Endodermal cell (in vitro differentiated cells): ENCODE data around the gene RPS27A. TPM values are rescaled to one million over a fixed set of nuclear protein-coding genes. Genes with fewer than 3 reads are reported as not detected.

Experiments used
- DNase-seq: peaks from one replicate; pipeline ENCODE4 v3.0.0-alpha.2; 2017
- H3K27ac ChIP-seq: 2 replicates; pipeline ENCODE4 v1.5.1; 2013; ENCODE audit warnings: mild to moderate bottlenecking, low read depth, low read length, moderate library complexity
- H3K27me3 ChIP-seq: 2 replicates; pipeline ENCODE4 v1.6.1; 2013; ENCODE audit warnings: mild to moderate bottlenecking, low read length, moderate library complexity; ENCODE audit not compliant: insufficient read depth, control insufficient read depth, poor library complexity, severe bottlenecking
- H3K36me3 ChIP-seq: 2 replicates; pipeline ENCODE4 v1.7.0; 2013; ENCODE audit warnings: mild to moderate bottlenecking, low read length, moderate library complexity; ENCODE audit not compliant: control insufficient read depth, insufficient read depth
- H3K4me1 ChIP-seq: one replicate; pipeline ENCODE4 v1.7.0; 2013; ENCODE audit warnings: low read length; ENCODE audit not compliant: control insufficient read depth, insufficient read depth
- H3K4me3 ChIP-seq: 2 replicates; pipeline ENCODE4 v1.5.1; 2013; ENCODE audit warnings: mild to moderate bottlenecking, low read length, moderate library complexity
- H3K9ac ChIP-seq: 2 replicates; pipeline ENCODE4 v1.6.1; 2013; ENCODE audit warnings: mild to moderate bottlenecking, low read length, moderate library complexity; ENCODE audit not compliant: poor library complexity, severe bottlenecking; ENCODE audit errors: extremely low read depth
- H3K9me3 ChIP-seq: 2 replicates; pipeline ENCODE4 v1.6.1; 2013; ENCODE audit warnings: mild to moderate bottlenecking, low read length, moderate library complexity; ENCODE audit not compliant: control insufficient read depth
- H3K27ac Mint-ChIP-seq: 2 replicates; pipeline ENCODE4 v1.8.0; 2020; ENCODE audit warnings: mixed read lengths
- H3K27me3 Mint-ChIP-seq: 2 replicates; pipeline ENCODE4 v1.8.0; 2021; ENCODE audit warnings: mild to moderate bottlenecking, mixed read lengths; ENCODE audit not compliant: insufficient read depth
- H3K36me3 Mint-ChIP-seq: 2 replicates; pipeline ENCODE4 v1.8.0; 2020; ENCODE audit warnings: low read depth, mixed read lengths
- H3K4me1 Mint-ChIP-seq: 2 replicates; pipeline ENCODE4 v1.8.0; 2020; ENCODE audit warnings: mixed read lengths
- H3K4me3 Mint-ChIP-seq: 2 replicates; pipeline ENCODE4 v1.8.0; 2020; ENCODE audit warnings: mild to moderate bottlenecking, moderate library complexity, mixed read lengths
- H3K9me3 Mint-ChIP-seq: 2 replicates; pipeline ENCODE4 v1.8.0; 2020; ENCODE audit warnings: mild to moderate bottlenecking, mixed read lengths
- WGBS, 2 experiments: methylation state at CpG; one replicate each; pipeline versions ENCODE4 v1.1.5 to v1.1.7; 2013; ENCODE audit warnings: missing lambda C conversion rate in 2 of 2, mixed read lengths in 1 of 2; ENCODE audit not compliant: insufficient coverage in 1 of 2, insufficient read length in 1 of 2; 5-methylcytosine and 5-hydroxymethylcytosine counted together
- total RNA-seq, 2 donors: library from RNA; stranded (reverse); fragmentation: NEBNext Ultra II Directional in 1 of 2; extraction: Animal tissue kit (Norgen Biotek cat#: 25700) in 1 of 2; gene quantifications; 2 replicates in 1 of 2; 3 replicates in 1 of 2; pipeline ENCODE4 v1.2.1, GENCODE V29; 2021
- TF ChIP-seq, protein P1 (sequence below): fragments of 200-600 bp; sonication (generic); conservative IDR thresholded peaks from 2 replicates; pipeline ENCODE4 v1.5.0; 2021; ENCODE audit warnings: antibody characterized with exemption, mild to moderate bottlenecking

Gene RPS27A
- total RNA-seq, 2 donors from 2014 or later = 1,231 to 1,254 TPM

DNA sequence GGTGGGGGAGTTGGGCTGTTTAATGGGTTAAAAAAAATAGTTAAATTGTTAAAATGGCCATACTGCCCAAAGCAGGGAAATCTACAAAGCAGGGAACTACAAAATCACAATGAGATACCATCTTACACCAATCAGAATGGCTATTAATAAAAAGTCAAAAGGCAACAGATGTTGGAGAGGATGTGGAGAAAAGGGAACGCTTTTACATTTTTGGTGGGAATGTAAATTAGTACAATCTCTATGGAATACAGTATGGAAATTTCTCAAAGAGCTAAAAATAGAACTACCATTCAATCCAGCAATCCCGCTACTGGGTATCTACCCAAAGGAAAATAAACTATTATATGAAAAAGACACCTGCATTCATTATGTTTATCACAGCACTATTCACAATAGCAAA lies 27.5 kb upstream of the RPS27A start:
- TF ChIP-seq, protein P1, sequence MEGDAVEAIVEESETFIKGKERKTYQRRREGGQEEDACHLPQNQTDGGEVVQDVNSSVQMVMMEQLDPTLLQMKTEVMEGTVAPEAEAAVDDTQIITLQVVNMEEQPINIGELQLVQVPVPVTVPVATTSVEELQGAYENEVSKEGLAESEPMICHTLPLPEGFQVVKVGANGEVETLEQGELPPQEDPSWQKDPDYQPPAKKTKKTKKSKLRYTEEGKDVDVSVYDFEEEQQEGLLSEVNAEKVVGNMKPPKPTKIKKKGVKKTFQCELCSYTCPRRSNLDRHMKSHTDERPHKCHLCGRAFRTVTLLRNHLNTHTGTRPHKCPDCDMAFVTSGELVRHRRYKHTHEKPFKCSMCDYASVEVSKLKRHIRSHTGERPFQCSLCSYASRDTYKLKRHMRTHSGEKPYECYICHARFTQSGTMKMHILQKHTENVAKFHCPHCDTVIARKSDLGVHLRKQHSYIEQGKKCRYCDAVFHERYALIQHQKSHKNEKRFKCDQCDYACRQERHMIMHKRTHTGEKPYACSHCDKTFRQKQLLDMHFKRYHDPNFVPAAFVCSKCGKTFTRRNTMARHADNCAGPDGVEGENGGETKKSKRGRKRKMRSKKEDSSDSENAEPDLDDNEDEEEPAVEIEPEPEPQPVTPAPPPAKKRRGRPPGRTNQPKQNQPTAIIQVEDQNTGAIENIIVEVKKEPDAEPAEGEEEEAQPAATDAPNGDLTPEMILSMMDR = no peak
- no peaks in the 10 kb centered on the region for H3K4me1 ChIP-seq
- Mint-ChIP-seq H3K27me3 (no peaks in the 10 kb centered on the region), H3K4me3 (no peak overlapping the region), H3K36me3 (peaks cover 48% of the 10 kb centered on the region), H3K4me1 (no peaks in the 10 kb centered on the region), H3K27ac (no peak overlapping the region), H3K9me3 (peaks cover 38% of the 10 kb centered on the region)
- 89 to 100% methylated on average over 1 to 2 of the region's 2 CpGs for WGBS, 2 experiments
- H3K9me3 ChIP-seq = peaks cover 26% of the 10 kb centered on the region
- H3K4me3 ChIP-seq = no peak overlapping the region
- no peaks in the 10 kb centered on the region for H3K27me3 ChIP-seq
- H3K36me3 ChIP-seq = peaks cover 41% of the 10 kb centered on the region
- DNase-seq = no peak
- H3K27ac ChIP-seq = no peak overlapping the region
- H3K9ac ChIP-seq = no peak overlapping the region

DNA sequence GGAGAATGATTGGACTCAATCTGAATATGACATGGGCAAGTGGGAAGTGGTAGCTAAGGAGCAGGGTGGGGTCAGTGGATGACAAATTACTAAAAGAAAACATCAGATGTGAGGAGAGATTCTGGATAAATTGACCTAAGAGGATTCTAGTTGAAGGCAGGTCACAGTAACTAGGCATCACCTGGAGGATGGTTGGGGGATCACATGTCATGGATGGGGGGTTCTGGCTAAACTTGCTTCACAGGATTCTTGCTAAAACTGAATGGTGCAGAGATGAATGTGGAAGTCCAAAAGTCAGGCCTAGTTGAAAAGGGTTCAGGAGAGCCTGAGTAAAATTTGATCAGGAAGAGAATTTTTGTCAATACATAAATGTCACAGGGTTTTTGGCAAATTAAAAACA lies 18.7 kb upstream of the RPS27A start:
- Mint-ChIP-seq H3K4me1 (no peaks in the 10 kb centered on the region), H3K9me3 (no peaks in the 10 kb centered on the region), H3K4me3 (no peak overlapping the region), H3K36me3 (peaks cover 2% of the 10 kb centered on the region), H3K27me3 (no peaks in the 10 kb centered on the region), H3K27ac (no peak overlapping the region)
- TF ChIP-seq, protein P1 = peak; percentile 34
- Histone ChIP-seq H3K27me3 (no peaks in the 10 kb centered on the region), H3K27ac (no peak overlapping the region), H3K4me3 (no peak overlapping the region), H3K36me3 (peaks cover 4% of the 10 kb centered on the region), H3K4me1 (no peaks in the 10 kb centered on the region), H3K9me3 (no peaks in the 10 kb centered on the region), H3K9ac (no peak overlapping the region)
- DNase-seq = no peak

DNA sequence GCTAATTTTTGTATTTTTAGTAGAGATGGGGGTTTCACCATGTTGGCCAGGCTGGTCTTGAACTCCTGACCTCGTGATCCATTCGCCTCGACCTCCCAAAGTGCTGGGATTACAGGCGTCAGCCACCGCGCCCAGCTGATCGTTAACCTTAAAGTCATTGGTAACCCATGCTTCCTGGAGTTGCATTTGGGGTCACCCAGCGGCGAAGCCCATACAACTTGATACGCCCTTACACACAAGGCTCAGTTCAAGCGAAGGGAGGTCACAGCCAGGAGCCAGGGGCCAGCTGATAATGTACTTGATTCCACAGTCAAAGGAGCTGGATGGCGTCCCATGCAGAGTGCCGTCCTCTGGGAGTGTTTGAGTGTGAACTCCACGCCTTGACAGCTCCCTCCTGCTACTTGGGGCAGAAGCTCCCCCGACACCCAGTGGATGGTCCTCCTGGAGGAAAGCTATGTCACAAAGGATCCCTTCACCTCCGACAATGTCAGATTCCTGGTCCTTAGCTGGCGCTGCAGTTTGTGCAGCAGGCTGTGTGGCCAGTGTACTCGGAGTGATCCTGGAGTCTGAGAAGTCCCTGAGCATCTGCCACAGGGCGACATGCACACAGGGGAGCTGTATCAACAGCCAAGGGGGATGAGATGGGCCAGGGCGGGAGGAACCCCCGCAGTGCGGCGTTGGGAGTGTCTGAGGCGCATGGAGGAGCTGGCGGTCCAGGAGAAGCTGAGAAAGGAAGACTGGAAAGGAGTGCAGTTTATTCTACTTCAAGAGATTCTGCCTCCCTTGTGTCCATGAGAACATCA lies 8.3 kb upstream of the RPS27A start:
- no peak overlapping the region for H3K27ac ChIP-seq

More for the DNA sequence above, 8.3 kb upstream of the RPS27A start:
- Histone ChIP-seq H3K9ac (no peak overlapping the region), H3K4me1 (no peaks in the 10 kb centered on the region), H3K27me3 (no peaks in the 10 kb centered on the region), H3K4me3 (no peak overlapping the region), H3K9me3 (no peaks in the 10 kb centered on the region), H3K36me3 (peaks cover 22% of the 10 kb centered on the region)
- peak overlapping the region; percentile 67 for H3K4me3 Mint-ChIP-seq
- 95 to 98% methylated on average over 24 to 25 of the region's 25 CpGs for WGBS, 2 experiments
- peak overlapping the region; percentile 19 for H3K27ac Mint-ChIP-seq
- H3K4me1 Mint-ChIP-seq = peaks cover 7% of the 10 kb centered on the region
- H3K9me3 Mint-ChIP-seq = no peaks in the 10 kb centered on the region
- TF ChIP-seq, protein P1 = no peak
- peaks cover 6% of the 10 kb centered on the region for H3K36me3 Mint-ChIP-seq
- DNase-seq = peak; percentile 61
- H3K27me3 Mint-ChIP-seq = no peaks in the 10 kb centered on the region
